Astrocyte (in vitro differentiated cells and primary cell): ENCODE results near the gene ABHD2. TPM values are rescaled to one million over a fixed set of nuclear protein-coding genes. Genes with fewer than 3 reads are reported as not detected.

Source experiments
- DNase-seq: peaks from one replicate; pipeline ENCODE4 v3.0.0-alpha.2; 2010; ENCODE audit warnings: low read depth
- FAIRE-seq: peaks from 2 replicates; lab custom pipeline; 2011; peaks lifted over from hg19 to GRCh38; lab: Jason Lieb, UNC
- H2AFZ ChIP-seq: 2 replicates; pipeline ENCODE4 v1.6.0; 2012; ENCODE audit warnings: low read depth, low read length, inconsistent platforms
- H3K27ac ChIP-seq: 2 replicates; pipeline ENCODE4 v1.5.1; 2011; ENCODE audit warnings: low read depth, low read length, inconsistent platforms
- H3K27me3 ChIP-seq: 2 replicates; pipeline ENCODE4 v1.6.0; 2011; ENCODE audit warnings: low read length, inconsistent platforms; ENCODE audit not compliant: insufficient read depth
- H3K36me3 ChIP-seq: 2 replicates; pipeline ENCODE4 v1.5.1; 2011; ENCODE audit warnings: low read length, inconsistent platforms; ENCODE audit not compliant: insufficient read depth
- H3K4me1 ChIP-seq: 2 replicates; pipeline ENCODE4 v1.5.1; 2011; ENCODE audit warnings: low read length, inconsistent platforms; ENCODE audit not compliant: insufficient read depth
- H3K4me2 ChIP-seq: 2 replicates; pipeline ENCODE4 v1.6.0; 2012; ENCODE audit warnings: low read length, inconsistent platforms
- H3K4me3 ChIP-seq: 2 replicates; pipeline ENCODE4 v1.5.1; 2011; ENCODE audit warnings: low read depth, mild to moderate bottlenecking, low read length, inconsistent platforms; ENCODE audit not compliant: insufficient read depth
- H3K79me2 ChIP-seq: 2 replicates; pipeline ENCODE4 v1.6.0; 2012; ENCODE audit warnings: mild to moderate bottlenecking, low read length, inconsistent platforms; ENCODE audit not compliant: insufficient read depth
- H3K9ac ChIP-seq: 2 replicates; pipeline ENCODE4 v1.6.0; 2012; ENCODE audit warnings: mild to moderate bottlenecking, low read length, inconsistent platforms
- H3K9me3 ChIP-seq: 2 replicates; pipeline ENCODE4 v1.5.1; 2012; ENCODE audit warnings: low read depth, mild to moderate bottlenecking, low read length, inconsistent platforms; ENCODE audit not compliant: insufficient read depth
- H4K20me1 ChIP-seq: 2 replicates; pipeline ENCODE4 v1.6.0; 2012; ENCODE audit warnings: low read length, inconsistent platforms; ENCODE audit not compliant: insufficient read depth
- H3K27ac Mint-ChIP-seq: one replicate; pipeline ENCODE4 v1.8.0; 2021; ENCODE audit warnings: mild to moderate bottlenecking, mixed read lengths; ENCODE audit not compliant: unreplicated experiment
- H3K27me3 Mint-ChIP-seq: one replicate; pipeline ENCODE4 v1.8.0; 2021; ENCODE audit warnings: low read depth, mixed read lengths; ENCODE audit not compliant: unreplicated experiment
- H3K36me3 Mint-ChIP-seq: one replicate; pipeline ENCODE4 v1.8.0; 2021; ENCODE audit warnings: low read depth, mixed read lengths; ENCODE audit not compliant: unreplicated experiment
- H3K4me1 Mint-ChIP-seq: one replicate; pipeline ENCODE4 v1.8.0; 2021; ENCODE audit warnings: low read depth, mixed read lengths; ENCODE audit not compliant: unreplicated experiment
- H3K4me3 Mint-ChIP-seq: one replicate; pipeline ENCODE4 v1.8.0; 2021; ENCODE audit warnings: mild to moderate bottlenecking, moderate library complexity, mixed read lengths; ENCODE audit not compliant: unreplicated experiment
- H3K9me3 Mint-ChIP-seq: one replicate; pipeline ENCODE4 v1.8.0; 2021; ENCODE audit warnings: mild to moderate bottlenecking, mixed read lengths; ENCODE audit not compliant: unreplicated experiment
- EZH2 ChIP-seq: IDR thresholded peaks from 2 replicates; pipeline ENCODE4 v1.6.1; 2012; ENCODE audit warnings: mild to moderate bottlenecking, low read length, inconsistent platforms; ENCODE audit not compliant: insufficient read depth
- total RNA-seq: library from RNA; stranded (reverse); gene quantifications from 2 replicates; pipeline ENCODE4 v1.2.1, GENCODE V29; 2021
- TF ChIP-seq, protein P1 (sequence below): IDR thresholded peaks from 2 replicates; pipeline ENCODE4 v1.5.1; 2011; ENCODE audit warnings: low read depth, mild to moderate bottlenecking, inconsistent platforms, low read length, moderate library complexity; ENCODE audit not compliant: insufficient read depth

The ABHD2 gene
- total RNA-seq, 1 donor from 2014 or later: 41.3 TPM

- peaks cover 58% of the 10 kb centered on the region for H3K79me2 ChIP-seq
- DNase-seq (no peak), FAIRE-seq (no peak)
- peaks cover 9% of the 10 kb centered on the region for H4K20me1 ChIP-seq
- no peak overlapping the region for H2AFZ ChIP-seq
- H3K9ac ChIP-seq: no peak overlapping the region
- H3K9me3 ChIP-seq: no peaks in the 10 kb centered on the region
- Mint-ChIP-seq H3K4me3 (no peak overlapping the region), H3K27me3 (no peaks in the 10 kb centered on the region), H3K27ac (no peak overlapping the region), H3K36me3 (peaks cover 6% of the 10 kb centered on the region), H3K9me3 (no peaks in the 10 kb centered on the region), H3K4me1 (peaks cover 39% of the 10 kb centered on the region)
- no peak overlapping the region for H3K4me3 ChIP-seq
- H3K4me2 ChIP-seq: no peak overlapping the region
- no peak for TF ChIP-seq EZH2
- TF ChIP-seq, protein P1, sequence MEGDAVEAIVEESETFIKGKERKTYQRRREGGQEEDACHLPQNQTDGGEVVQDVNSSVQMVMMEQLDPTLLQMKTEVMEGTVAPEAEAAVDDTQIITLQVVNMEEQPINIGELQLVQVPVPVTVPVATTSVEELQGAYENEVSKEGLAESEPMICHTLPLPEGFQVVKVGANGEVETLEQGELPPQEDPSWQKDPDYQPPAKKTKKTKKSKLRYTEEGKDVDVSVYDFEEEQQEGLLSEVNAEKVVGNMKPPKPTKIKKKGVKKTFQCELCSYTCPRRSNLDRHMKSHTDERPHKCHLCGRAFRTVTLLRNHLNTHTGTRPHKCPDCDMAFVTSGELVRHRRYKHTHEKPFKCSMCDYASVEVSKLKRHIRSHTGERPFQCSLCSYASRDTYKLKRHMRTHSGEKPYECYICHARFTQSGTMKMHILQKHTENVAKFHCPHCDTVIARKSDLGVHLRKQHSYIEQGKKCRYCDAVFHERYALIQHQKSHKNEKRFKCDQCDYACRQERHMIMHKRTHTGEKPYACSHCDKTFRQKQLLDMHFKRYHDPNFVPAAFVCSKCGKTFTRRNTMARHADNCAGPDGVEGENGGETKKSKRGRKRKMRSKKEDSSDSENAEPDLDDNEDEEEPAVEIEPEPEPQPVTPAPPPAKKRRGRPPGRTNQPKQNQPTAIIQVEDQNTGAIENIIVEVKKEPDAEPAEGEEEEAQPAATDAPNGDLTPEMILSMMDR: no peak
- H3K36me3 ChIP-seq: peaks cover 2% of the 10 kb centered on the region
- H3K27me3 ChIP-seq: no peaks in the 10 kb centered on the region
- H3K27ac ChIP-seq: no peak overlapping the region
- H3K4me1 ChIP-seq: peaks cover 33% of the 10 kb centered on the region
Measured at GRCh38 chr15:89108835-89109234, 20.6 kb downstream of the ABHD2 start.

DNA sequence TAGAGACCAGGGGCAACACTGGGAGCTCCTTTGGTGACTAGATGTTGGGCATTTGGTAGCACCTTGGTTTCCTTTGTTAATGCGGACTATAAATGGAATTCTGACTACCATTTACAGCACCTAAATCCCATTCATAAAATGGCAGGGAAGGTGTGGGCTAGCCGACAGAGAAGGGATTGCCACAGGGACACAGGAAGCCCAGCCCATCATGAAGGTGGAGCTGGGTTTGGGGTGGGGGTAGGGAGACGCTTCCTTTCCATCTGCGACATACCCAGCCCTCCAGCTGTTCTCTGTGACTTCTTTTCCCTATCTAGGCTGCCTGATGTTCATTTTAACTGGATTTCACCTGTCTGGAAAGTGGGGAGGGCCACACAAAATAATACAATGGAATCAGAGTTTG is 21.0 kb downstream of the ABHD2 start:
- Mint-ChIP-seq H3K36me3 (peaks cover 8% of the 10 kb centered on the region), H3K9me3 (no peaks in the 10 kb centered on the region), H3K4me3 (no peak overlapping the region), H3K27ac (no peak overlapping the region), H3K4me1 (peaks cover 38% of the 10 kb centered on the region), H3K27me3 (no peaks in the 10 kb centered on the region)
- Histone ChIP-seq H2AFZ (no peak overlapping the region), H4K20me1 (peaks cover 9% of the 10 kb centered on the region), H3K27me3 (no peaks in the 10 kb centered on the region), H3K36me3 (peaks cover 2% of the 10 kb centered on the region), H3K4me1 (peaks cover 30% of the 10 kb centered on the region), H3K27ac (no peak overlapping the region), H3K9me3 (no peaks in the 10 kb centered on the region), H3K9ac (no peak overlapping the region), H3K4me2 (no peak overlapping the region), H3K79me2 (peaks cover 54% of the 10 kb centered on the region), H3K4me3 (no peak overlapping the region)
- TF ChIP-seq, protein P1: no peak
- TF ChIP-seq EZH2: no peak
- no peak for FAIRE-seq
- DNase-seq: no peak

DNA sequence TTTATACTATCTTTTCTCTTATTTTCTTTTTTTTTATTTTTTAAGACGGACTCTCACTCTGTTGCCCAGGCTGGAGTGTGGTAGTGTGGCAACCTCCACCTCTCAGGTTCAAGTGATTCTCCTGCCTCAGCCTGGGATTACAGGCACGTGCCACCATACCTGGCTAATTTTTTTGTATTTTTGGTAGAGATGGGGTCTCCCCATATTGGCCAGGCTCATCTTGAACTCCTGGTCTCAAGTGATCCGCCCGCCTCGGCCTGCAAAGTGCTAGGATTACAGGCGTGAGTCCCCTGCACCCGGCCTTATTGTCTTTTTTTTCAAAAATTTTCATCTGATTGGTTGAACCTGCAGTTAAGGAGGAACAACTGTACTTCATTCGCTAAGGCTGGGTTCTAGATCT is 21.8 kb downstream of the ABHD2 start:
- Histone ChIP-seq H3K4me2 (no peak overlapping the region), H3K9ac (no peak overlapping the region), H4K20me1 (peaks cover 9% of the 10 kb centered on the region), H3K9me3 (no peaks in the 10 kb centered on the region), H3K79me2 (peaks cover 51% of the 10 kb centered on the region), H3K4me3 (no peak overlapping the region), H3K36me3 (peaks cover 2% of the 10 kb centered on the region), H3K27me3 (no peaks in the 10 kb centered on the region), H2AFZ (no peak overlapping the region), H3K27ac (no peak overlapping the region), H3K4me1 (peaks cover 27% of the 10 kb centered on the region)
- Mint-ChIP-seq H3K27me3 (no peaks in the 10 kb centered on the region), H3K4me3 (no peak overlapping the region), H3K9me3 (no peaks in the 10 kb centered on the region), H3K36me3 (peaks cover 8% of the 10 kb centered on the region), H3K27ac (no peak overlapping the region), H3K4me1 (peaks cover 38% of the 10 kb centered on the region)
- DNase-seq (no peak), FAIRE-seq (no peak)
- no peak for TF ChIP-seq EZH2
- TF ChIP-seq, protein P1: no peak
